ENCODE data around the gene SMARCB1. TPM values are rescaled to one million over a fixed set of nuclear protein-coding genes. Genes with fewer than 3 reads are reported as not detected.

The SMARCB1 gene
- total and polyA plus RNA-seq, 2 donors (not counting 3 experiments of a cell fraction or from before 2014, with no cell fraction given) = 113 to 148 TPM

DNA sequence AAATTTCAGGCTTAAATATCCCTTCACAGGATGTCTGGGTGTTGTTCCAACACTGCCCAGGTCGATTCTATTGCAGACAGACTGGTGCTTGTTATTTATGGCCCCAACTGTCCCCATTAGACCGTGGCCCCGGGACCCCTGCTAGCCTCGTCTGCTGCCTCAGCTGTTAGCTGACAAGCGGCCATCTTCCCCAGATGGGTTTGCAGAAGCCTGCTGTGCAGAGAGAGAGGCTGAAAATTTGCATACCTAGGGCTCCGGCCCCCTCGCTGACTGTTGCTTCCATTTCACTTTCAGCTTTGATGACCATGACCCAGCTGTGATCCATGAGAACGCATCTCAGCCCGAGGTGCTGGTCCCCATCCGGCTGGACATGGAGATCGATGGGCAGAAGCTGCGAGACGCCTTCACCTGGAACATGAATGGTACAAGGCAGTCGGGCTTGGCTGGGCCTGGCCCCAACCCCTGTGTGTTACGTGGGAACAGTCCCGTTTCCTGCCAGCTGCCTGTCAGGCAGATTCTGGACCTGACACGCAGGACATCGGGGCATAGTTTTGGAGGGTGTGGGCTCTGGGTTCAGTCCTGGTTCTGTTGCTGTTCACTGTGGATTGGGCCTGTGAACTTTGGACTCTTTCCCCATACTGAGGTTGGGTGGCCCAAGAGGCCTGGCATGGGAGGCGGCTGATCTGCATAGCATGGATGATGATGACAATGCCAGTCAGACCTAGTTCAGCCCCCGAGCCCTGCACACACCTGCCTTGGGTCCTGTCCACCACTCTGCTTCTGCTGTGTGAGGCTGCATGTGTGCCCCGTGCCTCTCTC, 16.4 kb downstream of the SMARCB1 start:
- H3K27me3 ChIP-seq (ENCODE audit: control insufficient read depth in 2 of 2, insufficient read depth in 2 of 2, low read length in 2 of 2) = no peaks in the 10 kb centered on the region
- DNase-seq (ENCODE audit: low read depth, low spot score) = no peak
- TF ChIP-seq MYC (IDR thresholded peaks at IDR 0.05; ENCODE audit: low read depth, low read length) (no peak), EZH2 (IDR thresholded peaks at IDR 0.05; ENCODE audit: borderline replicate concordance, low read depth, low read length, severe bottlenecking) (no peak), POLR2AphosphoS5 (IDR thresholded peaks at IDR 0.05; ENCODE audit: insufficient read depth, low read depth, low read length) (no peak), JUN (IDR thresholded peaks at IDR 0.05; ENCODE audit: borderline replicate concordance, insufficient read depth, insufficient read length, low read depth) (no peak)
- intact Hi-C loops (cut with micrococcal nuclease) (no loop called here), dilution Hi-C loops (cut with MboI; ENCODE audit: extremely low pct_ligation_motif_present, low sequenced_read_pairs) (no loop called here)
- no peaks in the 10 kb centered on the region for H4K20me1 ChIP-seq (replicated peaks; ENCODE audit: control insufficient read depth, extremely low read depth, insufficient read depth, low read length)
- H3K9me3 ChIP-seq (replicated peaks; ENCODE audit: control insufficient read depth, insufficient read depth, low read length) = no peaks in the 10 kb centered on the region
- ChIA-PET POLR2A (no interaction called here), CTCF (interaction anchor here (1.2 kb wide), 1 partner anchor 32 kb away, joined by 4 read pairs; no protein-coding TSS in a partner anchor)
- H2AFZ ChIP-seq (ENCODE audit: low read depth, low read length) = no peak overlapping the region
- no peaks in the 10 kb centered on the region for H3K79me2 ChIP-seq (ENCODE audit: control insufficient read depth, insufficient read depth, low read length)
- no peak overlapping the region for H3K4me2 ChIP-seq (ENCODE audit: insufficient read depth, low read length)
- no peaks in the 10 kb centered on the region for H3K9me1 ChIP-seq (replicated peaks; ENCODE audit: control insufficient read depth, extremely low read depth, insufficient read depth, low read length)
- H3K27ac ChIP-seq (ENCODE audit: insufficient read depth, low read depth, low read length) = no peak overlapping the region
- FAIRE-seq = no peak
- no peak overlapping the region for H3K4me3 ChIP-seq (replicated peaks in 1 of 3; ENCODE audit: insufficient read depth in 1 of 3, low read depth in 1 of 3, low read length in 3 of 3)
- H3K36me3 ChIP-seq (ENCODE audit: control insufficient read depth in 2 of 2, extremely low read depth in 1 of 2, insufficient read depth in 2 of 2, low read length in 2 of 2) = peaks cover 24 to 47% of the 10 kb centered on the region in 2 experiments
- H3K9ac ChIP-seq (replicated peaks; ENCODE audit: extremely low read depth, insufficient read depth, low read length) = no peak overlapping the region
- no peaks in the 10 kb centered on the region for H3K4me1 ChIP-seq (ENCODE audit: control insufficient read depth, extremely low read depth, insufficient read depth, low read length)
- BruUV-seq (replicated peaks) = no TSS peak

DNA sequence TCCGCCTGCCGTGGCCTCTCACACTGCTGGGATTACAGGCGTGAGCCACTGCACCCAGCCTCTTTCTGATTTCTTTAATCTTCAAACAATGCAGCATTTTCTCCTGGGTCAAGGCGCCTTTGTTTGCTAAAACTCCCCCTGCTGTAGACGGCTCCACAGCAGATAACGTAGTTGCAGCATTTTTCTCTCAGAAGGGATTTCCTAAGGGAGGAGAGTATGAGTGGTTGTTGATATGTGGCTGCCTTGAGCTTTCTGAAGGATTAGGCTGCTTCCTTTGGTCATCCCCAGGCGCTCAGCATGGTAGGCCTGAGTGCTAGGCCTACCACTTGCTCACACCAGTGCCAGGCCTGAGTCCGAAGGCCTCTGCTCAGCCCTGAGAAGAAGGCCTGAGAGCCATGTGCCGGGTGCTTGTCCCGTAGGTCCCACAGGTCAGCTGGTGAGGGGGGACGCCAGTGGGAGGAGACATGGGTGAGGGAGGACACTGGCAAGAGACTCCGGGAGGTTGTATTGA, 18.1 kb downstream of the SMARCB1 start:
- BruUV-seq (replicated peaks) = no TSS peak
- DNase-seq (ENCODE audit: low read depth, low spot score) (no peak), FAIRE-seq (no peak)
- Histone ChIP-seq H3K4me1 (ENCODE audit: control insufficient read depth, extremely low read depth, insufficient read depth, low read length) (no peaks in the 10 kb centered on the region), H3K9ac (replicated peaks; ENCODE audit: extremely low read depth, insufficient read depth, low read length) (no peak overlapping the region), H3K36me3 (ENCODE audit: control insufficient read depth in 2 of 2, extremely low read depth in 1 of 2, insufficient read depth in 2 of 2, low read length in 2 of 2) (peaks cover 24 to 45% of the 10 kb centered on the region in 2 experiments), H3K9me3 (replicated peaks; ENCODE audit: control insufficient read depth, insufficient read depth, low read length) (no peaks in the 10 kb centered on the region), H3K4me3 (replicated peaks in 1 of 3; ENCODE audit: insufficient read depth in 1 of 3, low read depth in 1 of 3, low read length in 3 of 3) (no peak overlapping the region), H3K79me2 (ENCODE audit: control insufficient read depth, insufficient read depth, low read length) (no peaks in the 10 kb centered on the region), H3K27me3 (ENCODE audit: control insufficient read depth in 2 of 2, insufficient read depth in 2 of 2, low read length in 2 of 2) (no peaks in the 10 kb centered on the region), H3K9me1 (replicated peaks; ENCODE audit: control insufficient read depth, extremely low read depth, insufficient read depth, low read length) (no peaks in the 10 kb centered on the region), H3K4me2 (ENCODE audit: insufficient read depth, low read length) (no peak overlapping the region), H3K27ac (ENCODE audit: insufficient read depth, low read depth, low read length) (no peak overlapping the region), H2AFZ (ENCODE audit: low read depth, low read length) (no peak overlapping the region), H4K20me1 (replicated peaks; ENCODE audit: control insufficient read depth, extremely low read depth, insufficient read depth, low read length) (no peaks in the 10 kb centered on the region)
- ChIA-PET CTCF (interaction anchor here (1.4 kb wide), 1 partner anchor 34 kb away, joined by 6 read pairs; no protein-coding TSS in a partner anchor), POLR2A (no interaction called here)
- dilution Hi-C loops (cut with MboI; ENCODE audit: extremely low pct_ligation_motif_present, low sequenced_read_pairs) = no loop called here
- intact Hi-C loops (cut with micrococcal nuclease) = no loop called here
- TF ChIP-seq EZH2 (IDR thresholded peaks at IDR 0.05; ENCODE audit: borderline replicate concordance, low read depth, low read length, severe bottlenecking) = no peak
- no peak for TF ChIP-seq POLR2A (IDR thresholded peaks at IDR 0.05; ENCODE audit: low read depth, low read length)
- TF ChIP-seq JUN (IDR thresholded peaks at IDR 0.05; ENCODE audit: borderline replicate concordance, insufficient read depth, insufficient read length, low read depth) = no peak
- TF ChIP-seq GATA2 (IDR thresholded peaks at IDR 0.05; ENCODE audit: insufficient read depth, insufficient read length, low read depth, low read length) = no peak
- TF ChIP-seq MYC (IDR thresholded peaks at IDR 0.05; ENCODE audit: low read depth, low read length) = no peak
- TF ChIP-seq FOS (IDR thresholded peaks at IDR 0.05; ENCODE audit: borderline replicate concordance, insufficient read depth, low read length) = no peak
- TF ChIP-seq POLR2AphosphoS5 (IDR thresholded peaks at IDR 0.05; ENCODE audit: insufficient read depth, low read depth, low read length) = no peak
- no peak for TF ChIP-seq MAX (IDR thresholded peaks at IDR 0.05; ENCODE audit: insufficient read depth, insufficient read length)
- TF ChIP-seq CTCF (IDR thresholded peaks at IDR 0.05; ENCODE audit: extremely low read depth in 1 of 2, insufficient read depth in 1 of 2, low read depth in 1 of 2, low read length in 2 of 2) = no peak

Data from endothelial cell of umbilical vein (primary cell).